Stimulated activated naive CD8-positive, alpha-beta T cell treated with anti-CD3 and anti-CD28 coated beads, Interleukin-15, Interleukin-2, amounts not matched to agents 100 U/mL and 50 U/mL, for 24 hours (primary cell): ENCODE results near the gene SRPX.
A peak's percentile ranks its signal among the peaks of the same experiment; 100 is the strongest.

Source experiments
- ATAC-seq: fragments of 150-1000 bp; cut with Tn5 transposase; one replicate; pipeline ENCODE4 v1.10.0; 2021
- DNase-seq: peaks from one replicate; pipeline ENCODE4 v3.0.0; 2021

The SRPX gene

DNA sequence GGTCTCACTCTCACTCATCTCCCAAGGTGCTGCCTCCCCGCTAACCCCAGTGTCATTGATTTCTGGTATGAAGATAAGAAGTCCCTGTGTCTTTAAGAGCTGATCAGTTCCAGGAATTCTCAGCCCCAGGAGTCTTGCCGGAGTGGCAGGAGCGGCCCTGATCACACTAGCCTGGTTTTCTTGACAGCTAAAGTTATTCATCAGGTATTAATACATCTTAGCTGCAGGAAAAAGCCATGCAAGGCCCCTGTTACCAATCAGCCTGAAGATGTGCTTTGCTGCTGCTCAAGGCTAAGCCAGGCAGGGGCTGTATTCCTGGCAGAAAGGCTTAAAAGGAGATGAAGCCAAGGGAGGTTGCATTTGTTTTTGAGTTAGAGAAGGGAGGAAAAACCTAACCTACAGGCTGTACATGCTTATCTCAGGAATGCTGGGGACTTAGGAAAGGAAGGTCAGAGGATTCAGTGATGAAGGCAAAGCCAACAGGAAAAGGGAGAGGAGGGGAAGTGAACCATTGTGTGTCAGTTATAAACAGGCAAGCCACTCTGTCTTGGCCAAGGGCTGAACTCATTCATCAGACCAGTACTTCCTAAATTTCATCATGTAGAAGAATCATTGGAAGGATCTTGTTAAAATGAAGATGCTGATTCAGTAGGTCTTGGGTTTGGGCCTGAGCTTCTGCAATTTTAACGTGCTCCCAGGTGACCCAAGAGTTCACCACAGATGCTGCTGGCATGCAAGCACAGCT lies 8.6 kb downstream of the SRPX start:
- DNase-seq (no peak), ATAC-seq (no peak)

DNA sequence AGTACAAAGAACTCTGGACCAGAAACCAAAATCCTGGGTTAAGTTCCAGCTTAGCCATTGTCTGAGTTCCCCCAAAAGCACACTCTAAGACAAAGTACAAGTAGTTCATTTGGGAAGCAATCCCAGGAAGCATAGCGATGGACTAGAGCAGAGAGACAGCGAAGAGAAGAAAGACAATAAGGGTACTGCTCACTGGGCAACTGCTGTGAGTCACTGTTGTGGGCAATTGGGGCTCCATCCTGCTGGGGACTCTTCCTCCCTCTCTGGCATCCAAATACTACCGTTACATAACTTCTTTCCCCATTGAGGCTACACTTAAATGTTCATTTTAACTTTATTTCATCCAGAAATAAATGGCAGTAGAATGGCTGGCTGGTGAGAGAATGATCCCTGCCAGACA lies 14.1 kb downstream of the SRPX start:
- DNase-seq (no peak), ATAC-seq (no peak)

DNA sequence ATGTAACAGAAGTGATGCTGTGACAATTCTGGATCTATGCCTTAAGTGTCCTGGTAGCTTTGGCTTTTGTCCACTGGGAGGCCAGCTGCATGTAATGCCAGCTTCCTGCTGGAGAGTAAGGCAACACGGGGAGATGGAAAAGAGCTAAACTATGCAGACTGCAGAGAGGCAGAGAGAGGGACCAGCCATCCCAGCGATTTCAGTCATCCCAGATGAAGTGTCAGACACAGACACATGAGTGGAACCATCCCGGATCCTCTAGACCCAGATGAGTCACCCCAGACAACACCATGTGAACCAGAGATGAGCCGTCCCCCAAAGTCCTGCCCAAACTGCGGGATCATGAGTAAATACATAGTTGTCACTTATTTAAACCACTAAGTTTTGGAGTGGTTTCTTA lies 14.6 kb downstream of the SRPX start:
- DNase-seq (no peak), ATAC-seq (no peak)

DNA sequence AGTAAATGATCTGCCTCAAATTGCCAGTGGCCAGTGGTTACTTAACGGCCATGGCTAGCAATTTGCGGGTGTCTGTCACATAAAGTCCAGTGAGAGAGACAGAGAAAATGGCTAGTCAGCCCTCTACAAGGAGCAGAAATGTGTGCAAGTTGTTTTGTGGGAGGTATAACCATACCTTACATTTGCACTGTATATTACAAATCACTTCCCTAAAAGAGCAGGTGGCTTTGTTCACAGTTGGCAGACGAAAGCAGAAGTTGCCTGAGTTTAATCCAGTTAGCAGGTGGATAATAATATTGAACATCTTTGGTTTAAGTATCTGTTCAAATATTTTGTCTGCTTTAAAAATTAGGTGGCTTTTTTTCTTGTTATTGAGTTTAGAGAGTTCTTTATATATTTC lies 15.6 kb downstream of the SRPX start:
- ATAC-seq (no peak), DNase-seq (no peak)

DNA sequence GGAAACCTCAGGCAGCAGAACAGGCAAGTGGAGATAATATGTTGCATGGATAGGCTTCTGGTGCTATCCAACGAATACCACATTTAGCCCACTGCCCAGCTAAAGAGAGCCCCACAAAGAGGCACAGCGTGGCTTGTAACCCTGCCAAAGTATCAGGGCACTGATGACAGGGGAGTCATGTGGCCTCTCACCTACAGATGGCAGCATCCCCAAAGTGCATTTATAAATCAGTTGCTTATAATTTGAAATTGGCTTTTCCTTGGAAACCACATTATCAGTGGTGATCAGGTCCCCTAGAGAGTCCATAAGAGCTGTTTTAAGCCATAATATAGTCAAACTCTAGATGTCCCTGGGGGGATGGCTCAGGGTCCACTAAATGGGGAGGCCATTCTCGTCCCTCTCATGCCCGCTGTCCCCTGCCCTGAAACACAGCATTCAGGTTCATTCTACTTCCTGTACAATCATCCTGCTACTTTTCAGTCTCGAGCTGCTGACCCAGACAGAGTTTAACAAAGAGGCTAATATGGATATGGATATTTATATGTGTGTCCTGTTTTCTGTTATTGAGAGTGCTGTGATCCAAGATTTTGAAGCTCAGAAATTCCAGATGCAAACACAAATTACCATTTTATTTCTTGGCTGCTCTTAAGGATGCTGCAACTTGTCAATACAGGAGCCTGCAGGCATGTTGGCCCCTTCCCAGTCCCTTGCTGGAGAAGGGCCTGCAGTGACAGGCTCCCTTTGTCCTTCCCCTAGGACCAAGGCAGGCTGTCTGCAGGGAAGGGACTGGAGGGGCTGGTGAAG lies 28.5 kb downstream of the SRPX start:
- DNase-seq (no peak), ATAC-seq (no peak)

DNA sequence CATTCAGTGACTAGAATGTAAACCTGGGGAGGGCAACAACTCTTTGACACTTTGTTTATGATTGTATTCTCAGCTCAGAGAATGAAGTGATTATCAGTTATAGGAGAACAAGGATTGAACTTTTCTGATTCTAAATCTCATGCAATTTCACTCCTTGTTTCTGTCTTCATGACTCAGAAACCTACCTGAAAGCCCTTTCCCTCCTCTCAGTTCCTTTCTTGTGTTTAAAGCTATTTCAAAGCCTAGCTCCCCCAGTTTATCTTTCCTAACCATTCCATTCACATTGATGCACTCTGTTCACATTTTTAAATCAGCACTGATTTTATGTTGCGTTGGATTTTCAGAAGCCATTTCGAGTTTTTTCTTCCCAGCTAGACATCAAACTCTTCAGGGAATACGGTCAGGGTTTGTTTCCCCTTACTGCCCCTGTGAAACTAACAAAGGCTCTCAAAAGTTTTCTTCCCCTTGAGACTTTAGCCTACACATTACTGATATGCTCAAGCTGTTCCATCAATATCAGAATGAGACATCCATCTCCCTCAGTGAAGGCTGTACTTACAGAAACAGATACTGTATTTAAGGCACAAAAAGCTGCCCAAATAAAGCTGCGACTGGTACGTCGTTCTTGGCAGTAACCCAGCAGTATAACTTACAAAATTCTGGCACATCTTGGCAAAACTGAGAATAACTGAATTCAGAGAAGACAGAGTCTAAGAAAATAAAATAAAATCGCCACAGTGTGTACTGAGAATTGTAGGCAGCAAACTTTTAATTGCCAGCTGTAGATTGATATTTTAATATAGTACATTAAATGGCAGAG lies 31.0 kb downstream of the SRPX start:
- DNase-seq (no peak), ATAC-seq (no peak)

DNA sequence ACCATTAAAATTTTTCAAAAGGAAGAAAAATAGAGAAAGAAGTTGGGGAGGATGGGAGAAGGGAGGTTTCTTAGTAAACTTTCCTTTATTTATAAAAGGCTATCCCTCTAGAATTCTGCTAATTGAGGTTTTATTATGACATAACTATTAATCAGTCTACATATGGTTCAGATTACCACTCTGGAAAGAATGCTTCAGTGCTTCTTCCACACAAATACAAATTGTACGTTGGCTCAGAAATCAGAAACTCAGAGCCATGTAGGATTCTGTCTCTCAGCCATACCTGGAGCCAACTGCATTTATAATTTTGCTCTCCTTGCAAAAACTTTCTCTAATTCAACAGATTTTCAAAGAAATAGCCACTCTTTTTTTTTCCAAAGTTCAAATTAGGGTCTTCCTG lies 37.1 kb downstream of the SRPX start:
- ATAC-seq = no peak
- DNase-seq = no peak

DNA sequence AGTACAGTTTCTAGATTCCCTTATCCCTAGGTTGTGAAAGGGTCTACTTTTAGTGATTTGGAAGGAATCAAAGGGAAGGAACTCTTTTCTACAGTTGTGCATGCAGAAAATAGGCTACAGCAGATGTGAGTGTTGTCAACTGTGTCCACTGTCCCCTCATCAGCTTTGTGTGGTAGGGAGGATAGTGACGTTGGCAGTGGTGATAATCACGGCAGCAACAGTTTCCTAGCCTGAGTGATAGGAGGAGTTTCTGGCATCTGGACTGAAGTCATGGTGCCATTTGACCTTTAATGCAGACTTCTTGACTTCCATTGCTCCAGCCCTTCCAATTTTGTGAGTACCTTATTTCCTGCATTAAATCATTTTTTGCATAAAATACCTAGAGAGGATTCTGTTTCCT lies 39.3 kb downstream of the SRPX start:
- DNase-seq (no peak), ATAC-seq (no peak)

DNA sequence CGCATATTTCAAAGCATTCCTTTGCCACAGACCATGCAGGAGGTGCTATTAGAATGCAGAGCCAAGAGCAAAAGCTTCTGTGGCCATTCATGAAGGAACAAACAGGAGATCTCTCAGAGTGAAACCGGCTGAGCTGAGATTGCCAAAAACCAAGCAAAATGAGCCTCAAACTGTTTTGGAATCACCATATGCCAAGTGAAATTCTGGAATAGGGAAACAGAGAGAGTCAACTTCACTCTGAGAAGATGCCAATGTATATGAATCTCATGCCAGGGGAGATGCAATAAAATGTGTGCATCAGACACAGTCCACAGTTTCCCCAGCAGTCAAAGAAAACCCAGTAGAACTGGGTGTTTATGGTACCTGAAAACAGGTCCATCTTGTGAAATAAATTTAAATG lies 42.3 kb downstream of the SRPX start:
- no peak for ATAC-seq
- no peak for DNase-seq

DNA sequence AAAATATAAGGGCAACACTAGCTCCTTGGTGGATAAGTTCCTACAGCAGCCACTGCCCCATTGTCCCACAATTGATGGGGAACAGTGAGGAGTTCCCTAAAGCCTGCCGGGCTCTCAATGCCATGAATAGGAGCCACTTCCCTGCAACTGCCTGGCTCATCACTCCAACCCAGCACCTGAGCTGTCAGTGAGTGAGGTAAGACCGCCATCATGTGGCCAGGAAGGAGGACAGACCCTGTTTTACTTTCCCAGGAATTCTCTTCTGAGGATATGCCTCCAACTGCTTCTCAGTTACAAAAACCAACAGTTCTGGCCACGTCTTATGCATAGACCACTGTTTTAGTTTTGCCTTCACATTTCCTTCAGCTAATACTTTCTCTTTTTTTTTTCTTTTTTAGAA lies 45.5 kb downstream of the SRPX start:
- DNase-seq (peak; percentile 3), ATAC-seq (no peak)

DNA sequence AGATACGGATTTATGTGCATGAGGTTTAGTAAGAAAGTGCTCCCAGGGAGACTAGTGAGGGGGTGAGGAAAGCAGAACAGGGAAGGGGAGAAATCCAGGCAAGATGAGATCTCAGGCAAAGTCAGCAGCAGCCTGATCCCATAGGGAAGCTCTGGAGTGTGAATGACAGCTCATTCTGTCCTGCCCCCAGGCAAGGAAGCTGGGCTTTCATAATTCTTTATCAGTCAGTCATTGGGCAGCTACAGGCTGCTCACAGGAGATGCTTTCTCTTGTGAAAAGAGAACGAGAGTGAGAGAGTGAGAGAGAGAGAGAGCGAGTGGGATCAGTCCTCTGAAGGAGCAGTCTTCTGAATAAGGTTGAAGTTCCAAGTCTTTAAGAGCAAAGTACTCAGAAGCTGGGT lies 48.1 kb downstream of the SRPX start:
- DNase-seq (no peak), ATAC-seq (no peak)

DNA sequence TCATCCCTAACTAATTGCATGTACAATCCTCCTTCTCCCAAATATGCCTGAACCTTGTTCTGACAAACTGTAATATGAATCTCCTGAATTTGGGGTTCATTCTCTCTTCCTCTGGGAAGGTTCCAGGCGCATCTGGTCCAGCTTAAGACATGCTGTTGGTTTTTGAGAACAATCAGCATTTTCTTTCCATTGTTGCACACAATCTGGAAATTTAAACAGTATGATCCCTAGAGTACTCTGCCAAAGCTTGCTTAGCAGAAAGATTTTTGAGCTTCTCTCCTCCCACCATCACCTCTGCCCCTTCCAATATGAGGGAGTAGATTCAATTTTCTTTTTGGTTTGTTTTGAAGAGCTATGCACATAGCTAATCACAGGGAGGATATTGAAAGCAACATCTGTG lies 50.1 kb downstream of the SRPX start:
- DNase-seq (no peak), ATAC-seq (no peak)

DNA sequence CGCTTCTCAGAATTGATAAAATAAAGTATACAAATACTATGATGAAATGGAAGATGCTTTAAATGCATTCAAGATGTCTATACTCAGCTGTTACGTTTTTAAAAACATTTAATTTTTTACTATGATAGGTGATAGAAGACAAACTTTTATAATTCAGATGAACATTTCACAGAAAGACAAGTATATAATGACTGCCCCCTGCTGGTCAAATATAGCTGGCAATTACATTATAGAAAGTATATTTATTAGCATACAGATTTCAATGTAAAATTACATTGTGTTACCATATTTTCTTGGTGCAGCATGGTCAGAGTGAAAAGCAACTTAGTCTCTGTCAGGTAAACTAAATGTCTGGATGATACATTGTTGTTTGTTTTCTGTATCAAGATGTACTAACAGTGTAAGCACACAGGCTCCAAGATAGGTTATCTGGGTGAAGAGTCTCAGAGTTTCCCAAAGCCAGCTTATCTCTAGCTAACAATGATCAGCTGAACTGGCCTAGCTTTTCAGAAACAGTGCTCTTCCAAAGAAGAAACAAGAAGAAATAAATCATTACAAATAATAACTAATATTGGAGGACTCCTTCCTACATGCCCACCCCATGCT lies 54.1 kb downstream of the SRPX start:
- DNase-seq (peak; percentile 6), ATAC-seq (no peak)

DNA sequence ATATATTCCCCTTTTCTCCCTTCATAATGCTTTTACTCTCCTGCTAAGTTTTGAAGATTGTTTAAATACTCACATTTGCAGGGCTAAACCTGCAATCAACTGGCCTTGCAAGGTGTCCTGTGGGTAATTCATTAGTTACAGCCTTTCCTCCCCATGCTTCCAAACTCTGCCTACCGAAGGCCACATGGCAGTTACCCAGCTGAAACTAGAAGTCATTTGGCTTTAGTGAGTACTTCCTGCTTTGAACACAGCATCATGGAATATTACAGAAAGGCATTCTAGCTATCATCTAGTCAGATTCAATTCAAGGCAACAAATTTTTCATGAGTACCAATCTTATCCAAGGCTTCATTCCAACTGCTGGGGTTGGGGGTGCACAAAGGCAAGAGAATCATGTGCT lies 55.6 kb downstream of the SRPX start:
- no peak for DNase-seq
- no peak for ATAC-seq

DNA sequence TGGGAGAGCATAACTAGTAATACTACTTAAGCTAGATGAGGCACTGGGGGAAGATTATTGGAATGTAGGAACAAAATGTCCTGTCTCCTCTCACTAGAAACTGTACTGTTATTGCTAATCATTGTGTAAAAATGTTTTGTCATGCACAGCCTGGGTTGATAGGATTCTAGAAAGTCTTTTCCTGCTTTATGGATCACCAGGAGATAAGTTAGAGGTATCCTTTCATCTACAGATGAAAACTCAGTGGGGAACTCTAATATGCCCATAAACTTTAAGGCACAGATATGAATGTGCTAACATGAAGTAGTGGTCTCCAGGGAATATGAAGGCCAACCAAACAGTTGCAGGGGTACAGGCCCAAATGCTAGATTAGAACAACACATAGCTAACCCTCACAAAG lies 57.5 kb downstream of the SRPX start:
- DNase-seq = no peak
- no peak for ATAC-seq

DNA sequence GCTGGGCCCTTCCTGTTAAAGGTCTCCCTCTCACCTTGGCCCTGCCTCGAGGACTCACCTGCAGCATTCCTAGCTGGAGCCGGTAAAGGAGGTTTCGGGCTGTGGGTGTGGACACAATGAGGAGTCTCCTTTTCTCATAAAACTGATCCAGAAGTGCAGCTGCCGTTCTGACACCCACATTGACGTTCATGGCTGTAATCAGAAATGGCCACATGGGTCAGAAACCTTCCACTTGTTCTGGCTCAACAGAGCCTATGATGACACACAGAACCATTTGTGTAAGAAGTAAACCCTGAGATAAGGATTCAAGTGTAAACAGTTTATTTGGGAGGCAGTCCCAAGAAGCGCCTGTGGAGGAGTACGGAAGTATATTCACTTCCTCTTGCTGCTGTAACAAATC lies 63.8 kb downstream of the SRPX start:
- ATAC-seq = no peak
- no peak for DNase-seq

DNA sequence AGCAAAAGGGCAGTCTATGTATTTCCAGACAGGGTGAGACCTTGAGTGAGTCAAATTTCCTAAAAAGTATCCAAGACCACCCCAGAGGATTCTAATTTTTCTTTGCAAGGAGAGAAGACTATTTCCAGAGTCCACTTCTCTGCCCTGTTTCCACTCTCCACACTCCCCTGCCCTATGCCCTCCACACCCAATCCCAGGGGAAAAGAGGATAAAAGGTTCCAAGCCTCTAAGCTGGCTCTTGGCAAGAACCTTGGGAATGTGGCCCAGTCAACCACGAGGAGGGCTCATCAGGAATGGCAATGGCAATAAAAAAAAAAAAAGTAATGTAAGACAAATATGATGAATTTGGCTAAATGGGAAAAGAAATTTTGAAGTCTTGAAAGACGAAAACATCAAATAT lies 65.9 kb downstream of the SRPX start:
- ATAC-seq (no peak), DNase-seq (no peak)

DNA sequence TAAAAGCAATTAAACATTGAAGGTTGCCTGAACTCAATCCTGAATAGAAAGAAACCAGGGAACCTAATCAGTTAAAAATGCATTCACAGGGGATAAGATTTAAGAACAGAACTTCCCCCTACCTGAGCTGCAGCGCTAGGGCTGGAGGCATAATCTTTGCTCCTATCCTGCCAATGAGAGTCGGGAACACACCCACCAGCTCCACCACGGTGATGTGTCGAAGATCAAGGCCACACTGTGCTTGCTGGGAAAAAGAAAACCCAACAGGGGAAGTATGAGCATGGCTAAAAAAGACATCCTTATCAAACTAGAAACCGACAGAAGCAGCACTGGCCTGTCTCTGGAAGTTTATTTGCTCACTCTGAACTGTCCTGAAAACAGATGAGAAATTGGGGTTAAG lies 66.3 kb downstream of the SRPX start:
- DNase-seq = no peak
- ATAC-seq = no peak

DNA sequence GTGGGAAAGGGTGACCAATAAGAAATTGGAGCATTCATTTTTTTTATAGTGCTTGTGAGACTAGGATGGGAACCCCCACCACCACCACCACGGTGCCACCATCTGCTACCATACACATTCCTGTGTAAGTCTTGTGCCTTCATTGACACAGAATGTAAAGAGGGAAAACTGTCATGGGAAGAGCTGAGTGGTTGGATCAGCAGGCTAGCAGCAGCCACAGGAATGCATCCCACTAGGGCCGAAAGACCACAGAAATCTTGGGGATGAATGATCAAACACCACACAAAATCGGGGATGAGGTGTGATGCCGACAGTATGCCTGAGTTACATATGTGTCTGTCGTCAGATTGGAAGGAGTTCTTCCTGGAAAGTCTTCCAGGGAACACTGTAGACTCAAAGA lies 69.2 kb downstream of the SRPX start:
- no peak for DNase-seq
- no peak for ATAC-seq

DNA sequence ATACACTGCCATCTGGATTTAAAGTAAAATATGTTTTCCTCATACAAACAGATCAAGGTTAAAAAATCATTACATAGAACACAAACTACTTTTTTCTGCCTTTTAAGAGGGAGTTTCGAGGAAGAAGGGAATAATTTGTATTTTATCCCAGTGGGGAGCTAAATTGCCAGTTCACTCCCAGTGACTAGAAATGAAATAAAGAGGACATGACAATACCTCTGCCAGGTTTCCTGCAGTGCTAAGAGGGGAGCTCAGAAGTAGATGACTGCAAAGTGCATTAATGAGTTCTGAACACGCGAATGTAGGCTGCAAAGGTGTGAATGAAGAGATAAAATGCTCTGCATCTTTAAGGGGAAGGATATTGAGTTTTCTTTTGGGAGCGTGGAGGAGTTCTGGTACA lies 69.7 kb downstream of the SRPX start:
- ATAC-seq (no peak), DNase-seq (no peak)

DNA sequence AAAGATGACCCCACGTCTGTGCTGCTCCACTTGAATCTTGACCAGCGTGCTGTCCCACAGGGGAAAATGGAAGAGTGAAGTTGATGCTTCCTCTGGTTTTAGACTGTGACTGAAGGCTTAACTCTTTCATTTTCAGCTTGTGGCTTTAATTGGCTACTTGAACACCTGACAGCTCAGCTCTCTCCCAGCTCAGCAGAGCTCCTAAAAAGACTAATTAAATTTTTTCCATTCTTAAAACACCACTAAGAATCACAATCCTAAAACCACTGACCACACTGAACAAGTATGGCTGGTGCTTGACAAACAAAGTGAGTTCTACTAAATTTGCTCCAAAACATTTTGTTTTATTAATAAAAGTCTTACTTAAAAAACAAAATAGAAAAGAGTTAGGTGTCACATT lies 71.7 kb downstream of the SRPX start:
- no peak for ATAC-seq
- no peak for DNase-seq

DNA sequence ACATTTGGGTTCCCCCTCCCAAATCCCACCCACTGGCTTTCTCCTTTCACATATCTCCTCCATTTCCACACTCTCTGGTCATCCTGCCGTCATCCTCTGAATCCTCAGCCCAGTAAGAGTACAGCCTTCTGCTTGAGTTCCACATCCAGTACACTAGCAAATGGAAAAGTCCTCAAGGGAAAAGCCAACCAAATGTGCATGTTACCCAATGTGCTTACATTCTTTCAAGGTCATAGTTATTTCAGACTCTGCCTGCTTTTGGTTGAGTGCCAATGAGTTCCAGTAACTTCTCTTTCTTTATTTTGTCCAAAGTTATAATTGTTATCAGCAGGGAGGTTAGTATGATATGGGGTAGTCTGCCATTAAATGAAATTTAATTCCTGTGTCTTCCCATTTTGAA lies 78.1 kb downstream of the SRPX start:
- ATAC-seq = no peak

DNA sequence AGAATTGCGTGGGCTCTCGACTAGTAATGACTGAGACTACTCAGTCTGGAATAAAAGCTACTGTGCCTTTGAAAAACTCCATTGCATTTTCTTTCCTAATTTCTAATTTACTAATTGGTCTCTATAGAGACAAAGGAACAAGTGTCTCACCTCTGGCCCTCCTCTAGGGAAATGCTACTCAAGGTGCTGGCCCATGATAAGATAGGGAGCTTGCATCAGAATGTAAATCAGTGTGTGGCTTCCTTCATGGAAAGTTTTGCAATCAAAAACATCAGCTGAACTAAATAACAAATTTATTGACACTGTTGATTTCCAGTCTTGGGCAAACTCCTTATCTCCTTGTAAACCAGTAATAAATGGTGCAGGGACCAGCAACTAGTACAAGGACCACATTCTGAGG lies 81.8 kb downstream of the SRPX start:
- ATAC-seq (no peak), DNase-seq (no peak)

More for the DNA sequence above, 78.1 kb downstream of the SRPX start:
- no peak for DNase-seq
